Transverse colon (tissue), 4 donors: ENCODE results near the gene ERC2. TPM values are rescaled to one million over a fixed set of nuclear protein-coding genes. Genes with fewer than 3 reads are reported as not detected.

ENCODE experiments used
- DNase-seq: peaks from one replicate; pipeline ENCODE4 v3.0.0-alpha.2; 2019
- H3K27ac ChIP-seq, 4 donors: fragments of 200-600 bp; sonication (generic); 2 replicates each; pipeline ENCODE4 v1.5.1; 2016 to 2018; ENCODE audit warnings: inconsistent platforms in 4 of 4
- H3K27me3 ChIP-seq: fragments of 200-600 bp; sonication (generic); 2 replicates; pipeline ENCODE4 v1.5.1; 2017; ENCODE audit warnings: inconsistent platforms
- H3K36me3 ChIP-seq, 4 donors: fragments of 200-600 bp; sonication (generic); 2 replicates each; pipeline ENCODE4 v1.5.1; 2017 to 2019; ENCODE audit warnings: inconsistent platforms in 4 of 4
- H3K4me1 ChIP-seq, 4 donors: fragments of 200-600 bp; sonication (generic); 2 replicates each; pipeline ENCODE4 v1.5.1; 2017 to 2020; ENCODE audit warnings: inconsistent platforms in 4 of 4
- H3K4me3 ChIP-seq, 4 donors: fragments of 200-600 bp; sonication (generic); 1 replicate in 1 of 4; 2 replicates in 3 of 4; pipeline versions ENCODE4 v1.5.1 to v1.6.1; 2017 to 2019; ENCODE audit warnings: inconsistent platforms in 4 of 4
- H3K9me3 ChIP-seq, 2 donors: fragments of 200-600 bp; sonication (generic); 2 replicates each; pipeline ENCODE4 v1.5.1; 2017 to 2019; ENCODE audit warnings: inconsistent platforms in 2 of 2
- EP300 ChIP-seq: sonication (generic); formaldehyde crosslinking; IDR thresholded peaks from one replicate; pipeline ENCODE4 v1.6.1; 2017; ENCODE audit warnings: antibody characterized with exemption, low read depth
- POLR2A ChIP-seq: fragments of 450-650 bp; IDR thresholded peaks from one replicate; pipeline ENCODE4 v1.6.1; 2016; ENCODE audit warnings: antibody characterized with exemption, mild to moderate bottlenecking, moderate library complexity
- POLR2AphosphoS5 ChIP-seq, 3 donors: sonication (generic); formaldehyde crosslinking; IDR thresholded peaks; one replicate each; pipeline ENCODE4 v1.6.1; 2016; ENCODE audit warnings: antibody characterized with exemption in 3 of 3
- WGBS, 2 donors: methylation state at CpG; one replicate each; pipeline ENCODE4 v1.1.5; 2018; ENCODE audit warnings: low coverage in 1 of 2; 5-methylcytosine and 5-hydroxymethylcytosine counted together
- in situ Hi-C, 4 donors: fragments of 200-750 bp; cut with MboI; loops; one replicate each; pipeline versions ENCODE4 v1.15.0 to v1.15.1; 2017; ENCODE audit warnings: low sequenced_read_pairs in 3 of 4, low pct_ligation_motif_present in 1 of 4, low pct_unique_long_range_greater_than_20kb in 1 of 4
- intact Hi-C: fragments of 100-400 bp; cut with DNase I; formaldehyde crosslinking; loops from one replicate; pipeline ENCODE4 v1.15.1; 2023; ENCODE audit warnings: low total_unique reads
- total RNA-seq, 4 donors: library from RNA; depleted of rRNA; stranded (reverse); fragments of >200 nt; gene quantifications; one replicate each; pipeline ENCODE4 v1.1.0, GENCODE V29; 2016
- TF ChIP-seq, protein P1 (sequence below), 5 experiments: fragments of 200-600 bp in 3 of 5; fragments of 450-650 bp in 2 of 5; sonication (generic) in 3 of 5; IDR thresholded peaks; 1 replicate in 2 of 5; 2 replicates in 3 of 5; pipeline ENCODE4 v1.5.1; 2016 to 2017; ENCODE audit warnings: antibody characterized with exemption in 5 of 5, inconsistent platforms in 3 of 5, mild to moderate bottlenecking in 2 of 5, moderate library complexity in 1 of 5

ERC2 gene
- total RNA-seq, 4 donors from 2014 or later: 0.41 to 1.3 TPM; not detected in 2

DNA sequence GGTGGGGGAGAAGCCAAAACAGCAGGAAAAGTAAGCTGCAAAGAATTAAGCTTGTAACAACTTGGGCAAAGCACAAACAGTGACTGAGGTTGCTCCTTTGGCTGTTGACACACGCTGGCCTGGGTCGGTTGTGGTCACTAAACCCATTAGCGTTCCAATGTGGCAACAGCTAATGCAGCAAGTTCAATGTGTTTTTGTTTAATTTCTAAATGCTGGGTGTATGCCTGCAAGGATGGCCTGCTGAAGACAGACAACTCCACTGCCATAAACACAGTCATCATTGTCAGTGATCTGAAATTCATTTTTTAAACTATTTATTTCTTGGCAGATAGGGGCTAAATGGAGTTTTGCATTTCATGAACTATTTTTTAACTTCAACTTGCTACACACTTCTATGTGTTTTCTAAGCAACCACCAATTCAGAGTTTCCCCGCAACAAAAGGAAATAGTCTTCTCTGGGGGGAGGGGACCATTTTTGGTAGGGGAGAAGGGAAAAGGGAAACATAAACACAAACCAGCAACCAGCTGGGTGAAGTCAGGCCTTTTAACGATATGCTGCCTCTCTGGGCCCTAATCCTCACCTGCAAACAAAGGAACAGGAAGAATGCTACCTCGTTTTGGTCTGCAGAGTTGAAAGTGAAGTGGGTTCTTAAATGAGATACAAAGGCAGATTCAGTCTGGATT lies 946.4 kb downstream of the ERC2 start:
- Histone ChIP-seq H3K27me3 (no peaks in the 10 kb centered on the region), H3K36me3 (no peaks in the 10 kb centered on the region), H3K9me3 (no peaks in the 10 kb centered on the region), H3K4me3 (no peak overlapping the region), H3K27ac (no peak overlapping the region), H3K4me1 (peaks cover 0 to 6% (median 4%) of the 10 kb centered on the region in 4 donors)
- DNase-seq: peak; percentile 13
- 52 to 54% methylated on average over 4 to 6 of the region's 6 CpGs for WGBS, 2 donors
- in situ Hi-C loops: no loop called here
- intact Hi-C loops: no loop called here
- TF ChIP-seq POLR2AphosphoS5 (IDR thresholded peaks at IDR 0.05) (no peak), POLR2A (no peak), EP300 (no peak)
- TF ChIP-seq, protein P1, sequence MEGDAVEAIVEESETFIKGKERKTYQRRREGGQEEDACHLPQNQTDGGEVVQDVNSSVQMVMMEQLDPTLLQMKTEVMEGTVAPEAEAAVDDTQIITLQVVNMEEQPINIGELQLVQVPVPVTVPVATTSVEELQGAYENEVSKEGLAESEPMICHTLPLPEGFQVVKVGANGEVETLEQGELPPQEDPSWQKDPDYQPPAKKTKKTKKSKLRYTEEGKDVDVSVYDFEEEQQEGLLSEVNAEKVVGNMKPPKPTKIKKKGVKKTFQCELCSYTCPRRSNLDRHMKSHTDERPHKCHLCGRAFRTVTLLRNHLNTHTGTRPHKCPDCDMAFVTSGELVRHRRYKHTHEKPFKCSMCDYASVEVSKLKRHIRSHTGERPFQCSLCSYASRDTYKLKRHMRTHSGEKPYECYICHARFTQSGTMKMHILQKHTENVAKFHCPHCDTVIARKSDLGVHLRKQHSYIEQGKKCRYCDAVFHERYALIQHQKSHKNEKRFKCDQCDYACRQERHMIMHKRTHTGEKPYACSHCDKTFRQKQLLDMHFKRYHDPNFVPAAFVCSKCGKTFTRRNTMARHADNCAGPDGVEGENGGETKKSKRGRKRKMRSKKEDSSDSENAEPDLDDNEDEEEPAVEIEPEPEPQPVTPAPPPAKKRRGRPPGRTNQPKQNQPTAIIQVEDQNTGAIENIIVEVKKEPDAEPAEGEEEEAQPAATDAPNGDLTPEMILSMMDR (IDR thresholded peaks at IDR 0.05): no peak

DNA sequence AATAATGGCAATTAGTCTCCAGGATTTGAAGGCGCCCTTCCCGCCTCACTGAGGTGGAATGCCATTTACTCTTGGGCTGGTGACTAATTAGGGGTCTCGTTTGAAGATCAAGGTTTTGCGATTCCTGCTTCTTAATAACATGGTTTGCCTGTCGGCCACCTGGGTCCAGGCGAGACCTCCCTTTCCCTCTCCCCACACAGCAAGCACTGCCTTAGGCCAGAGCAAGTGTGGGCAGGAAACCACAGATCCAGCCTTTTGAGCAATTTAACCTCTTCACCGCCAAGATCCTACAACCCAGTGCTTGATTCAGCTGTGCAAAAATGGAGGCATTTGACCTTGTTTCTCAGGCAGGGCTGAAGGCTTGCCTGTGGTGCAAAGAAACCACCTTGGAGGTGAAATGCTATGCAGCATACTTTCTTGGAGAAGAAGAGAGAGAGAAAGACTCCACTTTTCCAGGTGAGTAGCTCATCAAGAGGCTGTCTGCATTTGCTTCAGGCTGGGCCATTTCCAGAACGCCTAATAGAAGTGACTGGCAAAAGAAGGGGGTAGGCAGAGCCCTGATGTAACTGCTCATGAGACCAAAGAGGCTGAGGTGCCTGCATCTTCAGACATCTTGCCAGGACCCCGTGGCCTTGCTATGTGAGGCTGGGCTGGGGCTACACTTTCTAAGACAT lies 947.1 kb downstream of the ERC2 start:
- no peak for TF ChIP-seq POLR2A
- TF ChIP-seq, protein P1 (IDR thresholded peaks at IDR 0.05): no peak
- TF ChIP-seq POLR2AphosphoS5 (IDR thresholded peaks at IDR 0.05): no peak
- TF ChIP-seq EP300: no peak
- in situ Hi-C loops (no loop called here), intact Hi-C loops (no loop called here)
- no peaks in the 10 kb centered on the region for H3K9me3 ChIP-seq
- no peak overlapping the region for H3K27ac ChIP-seq
- WGBS, 2 donors: 74 to 80% methylated on average over 3 to 9 of the region's 9 CpGs
- no peaks in the 10 kb centered on the region for H3K36me3 ChIP-seq
- DNase-seq: no peak
- peaks cover 0 to 3% (median under 1%) of the 10 kb centered on the region in 4 donors for H3K4me1 ChIP-seq
- peaks cover 3% of the 10 kb centered on the region for H3K27me3 ChIP-seq
- H3K4me3 ChIP-seq: no peak overlapping the region

DNA sequence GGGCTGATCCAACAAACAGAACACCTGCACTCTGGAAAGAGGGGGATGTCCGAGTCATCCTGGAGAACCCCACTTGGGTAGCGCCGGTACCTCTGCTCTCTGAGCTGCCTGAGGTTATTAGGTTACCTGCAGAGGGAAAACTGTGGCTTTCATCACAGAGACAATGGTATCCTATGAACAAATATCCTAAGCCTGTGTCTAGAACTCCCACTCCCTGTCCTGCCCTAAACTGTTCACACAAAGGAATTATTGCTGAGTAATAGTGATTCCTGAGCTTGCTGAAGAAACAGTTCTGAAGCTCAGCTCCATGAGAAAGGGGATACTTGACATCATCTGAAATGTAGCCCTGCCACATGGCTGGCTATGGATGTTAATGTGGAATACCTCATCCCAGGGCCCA lies 949.2 kb downstream of the ERC2 start:
- Histone ChIP-seq H3K4me1 (no peaks in the 10 kb centered on the region), H3K27ac (no peak overlapping the region), H3K4me3 (no peak overlapping the region), H3K9me3 (no peaks in the 10 kb centered on the region), H3K36me3 (no peaks in the 10 kb centered on the region), H3K27me3 (peaks cover 13% of the 10 kb centered on the region)
- no peak for TF ChIP-seq POLR2A
- TF ChIP-seq, protein P1 (IDR thresholded peaks at IDR 0.05): no peak
- TF ChIP-seq EP300: no peak
- TF ChIP-seq POLR2AphosphoS5 (IDR thresholded peaks at IDR 0.05): no peak
- in situ Hi-C loops: no loop called here
- intact Hi-C loops: no loop called here
- WGBS, 2 donors: 80% methylated on average over 3 of the region's 3 CpGs; no CpG with 5 or more reads in 1 of the 2 donors
- DNase-seq: no peak

DNA sequence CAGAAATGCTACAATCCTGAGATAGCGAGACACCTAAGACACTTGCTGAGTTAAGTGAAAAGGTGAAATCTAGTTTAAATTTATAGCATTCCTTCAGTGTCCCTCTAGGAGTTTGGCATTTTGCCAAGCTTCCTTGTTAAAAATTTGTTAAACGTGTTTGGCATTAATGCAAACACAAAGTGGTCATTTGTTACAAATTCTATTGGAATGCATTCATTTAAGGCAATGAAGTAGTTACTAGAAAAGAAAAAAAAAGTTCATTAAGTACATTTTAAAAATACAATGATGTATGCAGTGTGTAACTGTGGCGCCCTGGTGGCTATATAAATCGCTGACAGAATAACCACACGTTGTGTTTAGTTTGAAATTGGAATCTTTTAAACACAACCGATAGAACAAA lies 949.8 kb downstream of the ERC2 start:
- H3K27me3 ChIP-seq: peaks cover 13% of the 10 kb centered on the region
- TF ChIP-seq, protein P1 (IDR thresholded peaks at IDR 0.05): no peak
- TF ChIP-seq POLR2A: no peak
- TF ChIP-seq POLR2AphosphoS5 (IDR thresholded peaks at IDR 0.05): no peak
- no peak for TF ChIP-seq EP300
- no peak overlapping the region for H3K27ac ChIP-seq
- no peaks in the 10 kb centered on the region for H3K36me3 ChIP-seq
- intact Hi-C loops (no loop called here), in situ Hi-C loops (no loop called here)
- WGBS, 2 donors: 65 to 78% methylated on average over 6 of the region's 6 CpGs
- H3K4me1 ChIP-seq: no peaks in the 10 kb centered on the region
- H3K9me3 ChIP-seq: no peaks in the 10 kb centered on the region
- DNase-seq: no peak
- no peak overlapping the region for H3K4me3 ChIP-seq
